CD14-positive monocyte (primary cell): ENCODE data around the gene ZNF619. TPM values are rescaled to one million over a fixed set of nuclear protein-coding genes. Genes with fewer than 3 reads are reported as not detected.

Source experiments
- DNase-seq, 3 donors: peaks; one replicate each; pipeline ENCODE4 v3.0.0-alpha.2; 2011 to 2022
- H2AFZ ChIP-seq: 2 replicates; pipeline ENCODE4 v1.6.0; 2012; ENCODE audit warnings: mild to moderate bottlenecking, low read depth, low read length, inconsistent platforms; ENCODE audit not compliant: insufficient read depth, poor library complexity, severe bottlenecking
- H3K27ac ChIP-seq, 2 donors: 1 replicate in 1 of 2; 2 replicates in 1 of 2; pipeline ENCODE4 v1.5.1; 2012 to 2013; ENCODE audit warnings: low read length in 2 of 2, control low read depth in 1 of 2, inconsistent platforms in 1 of 2, low read depth in 1 of 2, mild to moderate bottlenecking in 1 of 2
- H3K27me3 ChIP-seq, 2 donors: one replicate each; pipeline versions ENCODE4 v1.6.0 to v1.6.1; 2011 to 2013; ENCODE audit warnings: low read length in 2 of 2; ENCODE audit not compliant: control insufficient read depth in 2 of 2, insufficient read depth in 2 of 2
- H3K36me3 ChIP-seq, 2 donors: replicated peaks in 1 of 2; 1 replicate in 1 of 2; 2 replicates in 1 of 2; pipeline versions ENCODE4 v1.5.1 to v1.6.1; 2012 to 2013; ENCODE audit warnings: low read length in 2 of 2, control low read depth in 1 of 2, inconsistent platforms in 1 of 2, mild to moderate bottlenecking in 1 of 2; ENCODE audit not compliant: insufficient read depth in 2 of 2, control insufficient read depth in 1 of 2
- H3K4me1 ChIP-seq, 2 donors: 1 replicate in 1 of 2; 2 replicates in 1 of 2; pipeline versions ENCODE4 v1.5.1 to v1.6.1; 2012 to 2013; ENCODE audit warnings: low read length in 2 of 2, control low read depth in 1 of 2, inconsistent platforms in 1 of 2, mild to moderate bottlenecking in 1 of 2, moderate library complexity in 1 of 2; ENCODE audit not compliant: insufficient read depth in 2 of 2, control insufficient read depth in 1 of 2
- H3K4me2 ChIP-seq: replicated peaks from 2 replicates; pipeline ENCODE3; 2012; ENCODE audit warnings: low read length, moderate library complexity, mild to moderate bottlenecking; ENCODE audit not compliant: poor library complexity, severe bottlenecking; ENCODE audit errors: extremely low read depth
- H3K4me3 ChIP-seq, 3 experiments: fragments of 200-600 bp in 1 of 3; sonication (generic) in 1 of 3; replicated peaks in 1 of 3; 1 replicate in 2 of 3; 2 replicates in 1 of 3; pipeline ENCODE4 v1.5.1; 2011 to 2013; ENCODE audit warnings: low read length in 3 of 3, mild to moderate bottlenecking in 3 of 3, control low read depth in 2 of 3, low read depth in 2 of 3, inconsistent platforms in 1 of 3, moderate library complexity in 1 of 3
- H3K79me2 ChIP-seq: 2 replicates; pipeline ENCODE4 v1.6.0; 2012; ENCODE audit warnings: mild to moderate bottlenecking, control low read depth, inconsistent platforms, low read length, moderate library complexity; ENCODE audit not compliant: insufficient read depth
- H3K9ac ChIP-seq: 2 replicates; pipeline ENCODE4 v1.6.0; 2017; ENCODE audit warnings: low read length, mild to moderate bottlenecking; ENCODE audit not compliant: insufficient read depth, poor library complexity, severe bottlenecking
- H3K9me3 ChIP-seq, 2 donors: replicated peaks in 1 of 2; 1 replicate in 1 of 2; 2 replicates in 1 of 2; pipeline versions ENCODE4 v1.5.1 to v1.6.1; 2012 to 2013; ENCODE audit warnings: low read length in 2 of 2, control low read depth in 1 of 2; ENCODE audit not compliant: control insufficient read depth in 1 of 2, insufficient read depth in 1 of 2
- H4K20me1 ChIP-seq: 2 replicates; pipeline ENCODE4 v1.6.0; 2012; ENCODE audit warnings: mild to moderate bottlenecking, low read length, control low read depth, moderate library complexity; ENCODE audit not compliant: insufficient read depth
- H3K27ac Mint-ChIP-seq, 7 donors: one replicate each; pipeline ENCODE4 v1.8.0; 2020; ENCODE audit warnings: mild to moderate bottlenecking in 7 of 7, mixed read lengths in 7 of 7, moderate library complexity in 6 of 7, inconsistent platforms in 2 of 7
- H3K27me3 Mint-ChIP-seq, 3 donors: one replicate each; pipeline ENCODE4 v1.8.0; 2021 to 2022; ENCODE audit warnings: low read depth in 3 of 3, mild to moderate bottlenecking in 3 of 3, mixed read lengths in 3 of 3, moderate library complexity in 3 of 3, inconsistent platforms in 1 of 3
- H3K36me3 Mint-ChIP-seq, 2 donors: one replicate each; pipeline ENCODE4 v1.8.0; 2020; ENCODE audit warnings: mixed read lengths in 2 of 2, inconsistent platforms in 1 of 2, mild to moderate bottlenecking in 1 of 2
- H3K4me1 Mint-ChIP-seq: one replicate; pipeline ENCODE4 v1.8.0; 2020; ENCODE audit warnings: mild to moderate bottlenecking, mixed read lengths
- H3K4me3 Mint-ChIP-seq, 2 donors: one replicate each; pipeline ENCODE4 v1.8.0; 2020; ENCODE audit warnings: mild to moderate bottlenecking in 2 of 2, mixed read lengths in 2 of 2, moderate library complexity in 1 of 2
- H3K9me3 Mint-ChIP-seq, 7 donors: one replicate each; pipeline ENCODE4 v1.8.0; 2020 to 2022; ENCODE audit warnings: mixed read lengths in 7 of 7, mild to moderate bottlenecking in 6 of 7, moderate library complexity in 6 of 7, inconsistent platforms in 2 of 7
- WGBS: methylation state at CpG from one replicate; pipeline ENCODE4 v1.1.5; 2013; ENCODE audit warnings: missing lambda C conversion rate; ENCODE audit not compliant: insufficient coverage; 5-methylcytosine and 5-hydroxymethylcytosine counted together
- intact Hi-C, 2 donors: fragments of 100-400 bp; cut with micrococcal nuclease; formaldehyde crosslinking; loops; one replicate each; pipeline versions ENCODE4 v1.15.0 to v1.15.1; 2023
- polyA plus RNA-seq, 3 donors: library from polyadenylated mRNA; depleted of rRNA in 1 of 3; unstranded in 2 of 3; stranded (reverse) in 1 of 3; fragments of 300-500 nt in 2 of 3; fragments of >200 nt in 1 of 3; fragmentation: Illumina TruSeq in 2 of 3; gene quantifications; 1 replicate in 2 of 3; 2 replicates in 1 of 3; pipeline ENCODE4 v1.2.3, GENCODE V29; 2012 to 2021
- TF ChIP-seq, protein P1 (sequence below): fragments of 200-600 bp; IDR thresholded peaks from one replicate; pipeline ENCODE4 v1.8.0; 2022; ENCODE audit warnings: antibody characterized with exemption, mild to moderate bottlenecking

ZNF619 gene
- polyA plus RNA-seq, 3 donors: 1.6 to 3.4 (median 1.8) TPM

GRCh38 chr3:40516201-40516600 lies 39.3 kb downstream of the ZNF619 start:
- Mint-ChIP-seq H3K4me3 (no peak overlapping the region), H3K9me3 (no peaks in the 10 kb centered on the region), H3K36me3 (peaks cover 0 to 3% of the 10 kb centered on the region in 2 donors), H3K27ac (no peak overlapping the region), H3K27me3 (no peaks in the 10 kb centered on the region), H3K4me1 (no peaks in the 10 kb centered on the region)
- Histone ChIP-seq H3K4me3 (no peak overlapping the region), H3K27me3 (no peaks in the 10 kb centered on the region), H3K79me2 (no peaks in the 10 kb centered on the region), H3K4me2 (no peak overlapping the region), H3K4me1 (no peaks in the 10 kb centered on the region), H3K27ac (no peak overlapping the region), H3K9ac (no peak overlapping the region), H2AFZ (no peak overlapping the region), H3K9me3 (no peaks in the 10 kb centered on the region), H3K36me3 (no peaks in the 10 kb centered on the region), H4K20me1 (no peaks in the 10 kb centered on the region)
- WGBS: 100% methylated on average over 2 of the region's 5 CpGs
- intact Hi-C loops: no loop called here
- TF ChIP-seq, protein P1, sequence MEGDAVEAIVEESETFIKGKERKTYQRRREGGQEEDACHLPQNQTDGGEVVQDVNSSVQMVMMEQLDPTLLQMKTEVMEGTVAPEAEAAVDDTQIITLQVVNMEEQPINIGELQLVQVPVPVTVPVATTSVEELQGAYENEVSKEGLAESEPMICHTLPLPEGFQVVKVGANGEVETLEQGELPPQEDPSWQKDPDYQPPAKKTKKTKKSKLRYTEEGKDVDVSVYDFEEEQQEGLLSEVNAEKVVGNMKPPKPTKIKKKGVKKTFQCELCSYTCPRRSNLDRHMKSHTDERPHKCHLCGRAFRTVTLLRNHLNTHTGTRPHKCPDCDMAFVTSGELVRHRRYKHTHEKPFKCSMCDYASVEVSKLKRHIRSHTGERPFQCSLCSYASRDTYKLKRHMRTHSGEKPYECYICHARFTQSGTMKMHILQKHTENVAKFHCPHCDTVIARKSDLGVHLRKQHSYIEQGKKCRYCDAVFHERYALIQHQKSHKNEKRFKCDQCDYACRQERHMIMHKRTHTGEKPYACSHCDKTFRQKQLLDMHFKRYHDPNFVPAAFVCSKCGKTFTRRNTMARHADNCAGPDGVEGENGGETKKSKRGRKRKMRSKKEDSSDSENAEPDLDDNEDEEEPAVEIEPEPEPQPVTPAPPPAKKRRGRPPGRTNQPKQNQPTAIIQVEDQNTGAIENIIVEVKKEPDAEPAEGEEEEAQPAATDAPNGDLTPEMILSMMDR: no peak
- no peak for DNase-seq

- H3K27ac Mint-ChIP-seq: no peak overlapping the region
- no CpG with 5 or more reads among the region's 1 CpG for WGBS
- TF ChIP-seq, protein P1: no peak
Measured at GRCh38 chr3:40518067-40518466, 41.1 kb downstream of the ZNF619 start.

More at GRCh38 chr3:40518067-40518466, 41.1 kb downstream of the ZNF619 start:
- no peaks in the 10 kb centered on the region for H3K4me1 ChIP-seq
- H3K36me3 ChIP-seq: no peaks in the 10 kb centered on the region
- no peaks in the 10 kb centered on the region for H3K9me3 ChIP-seq
- intact Hi-C loops: no loop called here
- H3K27me3 ChIP-seq: no peaks in the 10 kb centered on the region
- H3K79me2 ChIP-seq: no peaks in the 10 kb centered on the region
- H3K4me2 ChIP-seq: no peak overlapping the region
- H3K36me3 Mint-ChIP-seq: peaks cover 0 to 3% of the 10 kb centered on the region in 2 donors
- no peaks in the 10 kb centered on the region for H3K4me1 Mint-ChIP-seq
- no peak overlapping the region for H3K4me3 Mint-ChIP-seq
- H3K27ac ChIP-seq: no peak overlapping the region
- no peak overlapping the region for H3K9ac ChIP-seq
- H3K27me3 Mint-ChIP-seq: peaks cover 0 to 3% (median 0%) of the 10 kb centered on the region in 3 donors
- no peaks in the 10 kb centered on the region for H3K9me3 Mint-ChIP-seq
- no peaks in the 10 kb centered on the region for H4K20me1 ChIP-seq
- H2AFZ ChIP-seq: no peak overlapping the region
- DNase-seq: no peak
- no peak overlapping the region for H3K4me3 ChIP-seq
